Parathyroid adenoma (tissue), 2 donors: ENCODE data around the gene MBP.

ENCODE experiments used
- H2AFZ ChIP-seq: fragments of 300-600 bp; sonication (generic); one replicate; pipeline ENCODE4 v1.7.0; 2017; ENCODE audit warnings: antibody characterized with exemption, mild to moderate bottlenecking
- H3K27ac ChIP-seq: fragments of 300-600 bp; sonication (generic); one replicate; pipeline ENCODE4 v1.7.0; 2017
- H3K27me3 ChIP-seq: fragments of 300-600 bp; sonication (generic); one replicate; pipeline ENCODE4 v1.7.0; 2017; ENCODE audit warnings: low read length; ENCODE audit not compliant: control insufficient read depth, insufficient read depth
- H3K36me3 ChIP-seq: fragments of 300-600 bp; sonication (generic); one replicate; pipeline ENCODE4 v1.7.0; 2017; ENCODE audit warnings: low read length; ENCODE audit not compliant: control insufficient read depth, insufficient read depth
- H3K4me1 ChIP-seq: fragments of 300-600 bp; sonication (generic); one replicate; pipeline ENCODE4 v1.7.0; 2017; ENCODE audit warnings: control low read depth
- H3K4me2 ChIP-seq: fragments of 300-600 bp; sonication (generic); one replicate; pipeline ENCODE4 v1.7.0; 2017; ENCODE audit warnings: low read length
- H3K4me3 ChIP-seq: fragments of 300-600 bp; sonication (generic); one replicate; pipeline ENCODE4 v1.7.0; 2017; ENCODE audit warnings: low read depth, low read length
- H3K79me2 ChIP-seq: fragments of 300-600 bp; sonication (generic); one replicate; pipeline ENCODE4 v1.7.0; 2017; ENCODE audit warnings: control low read depth
- H3K9ac ChIP-seq: fragments of 300-600 bp; sonication (generic); one replicate; pipeline ENCODE4 v1.7.0; 2017; ENCODE audit warnings: mild to moderate bottlenecking
- H3K9me3 ChIP-seq: fragments of 300-600 bp; sonication (generic); one replicate; pipeline ENCODE4 v1.7.0; 2017; ENCODE audit warnings: low read length; ENCODE audit not compliant: control insufficient read depth
- TF ChIP-seq, protein P1 (sequence below): fragments of 300-600 bp; sonication (generic); IDR thresholded peaks from one replicate; pipeline ENCODE4 v1.7.0; 2017; ENCODE audit warnings: antibody characterized with exemption, mild to moderate bottlenecking
- donor health status: primary hyperparathyroidism.

Gene MBP

GRCh38 chr18:77111449-77111848 lies 21.1 kb downstream of the MBP start:
- H3K27me3 ChIP-seq = no peaks in the 10 kb centered on the region
- no peaks in the 10 kb centered on the region for H3K9me3 ChIP-seq
- TF ChIP-seq, protein P1, sequence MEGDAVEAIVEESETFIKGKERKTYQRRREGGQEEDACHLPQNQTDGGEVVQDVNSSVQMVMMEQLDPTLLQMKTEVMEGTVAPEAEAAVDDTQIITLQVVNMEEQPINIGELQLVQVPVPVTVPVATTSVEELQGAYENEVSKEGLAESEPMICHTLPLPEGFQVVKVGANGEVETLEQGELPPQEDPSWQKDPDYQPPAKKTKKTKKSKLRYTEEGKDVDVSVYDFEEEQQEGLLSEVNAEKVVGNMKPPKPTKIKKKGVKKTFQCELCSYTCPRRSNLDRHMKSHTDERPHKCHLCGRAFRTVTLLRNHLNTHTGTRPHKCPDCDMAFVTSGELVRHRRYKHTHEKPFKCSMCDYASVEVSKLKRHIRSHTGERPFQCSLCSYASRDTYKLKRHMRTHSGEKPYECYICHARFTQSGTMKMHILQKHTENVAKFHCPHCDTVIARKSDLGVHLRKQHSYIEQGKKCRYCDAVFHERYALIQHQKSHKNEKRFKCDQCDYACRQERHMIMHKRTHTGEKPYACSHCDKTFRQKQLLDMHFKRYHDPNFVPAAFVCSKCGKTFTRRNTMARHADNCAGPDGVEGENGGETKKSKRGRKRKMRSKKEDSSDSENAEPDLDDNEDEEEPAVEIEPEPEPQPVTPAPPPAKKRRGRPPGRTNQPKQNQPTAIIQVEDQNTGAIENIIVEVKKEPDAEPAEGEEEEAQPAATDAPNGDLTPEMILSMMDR = no peak
- peaks cover 29% of the 10 kb centered on the region for H3K79me2 ChIP-seq
- H3K4me2 ChIP-seq = no peak overlapping the region
- no peaks in the 10 kb centered on the region for H3K36me3 ChIP-seq
- no peak overlapping the region for H3K4me3 ChIP-seq
- H3K4me1 ChIP-seq = peaks cover 83% of the 10 kb centered on the region
- no peak overlapping the region for H2AFZ ChIP-seq
- H3K9ac ChIP-seq = no peak overlapping the region
- H3K27ac ChIP-seq = peak overlapping the region; percentile 96

DNA sequence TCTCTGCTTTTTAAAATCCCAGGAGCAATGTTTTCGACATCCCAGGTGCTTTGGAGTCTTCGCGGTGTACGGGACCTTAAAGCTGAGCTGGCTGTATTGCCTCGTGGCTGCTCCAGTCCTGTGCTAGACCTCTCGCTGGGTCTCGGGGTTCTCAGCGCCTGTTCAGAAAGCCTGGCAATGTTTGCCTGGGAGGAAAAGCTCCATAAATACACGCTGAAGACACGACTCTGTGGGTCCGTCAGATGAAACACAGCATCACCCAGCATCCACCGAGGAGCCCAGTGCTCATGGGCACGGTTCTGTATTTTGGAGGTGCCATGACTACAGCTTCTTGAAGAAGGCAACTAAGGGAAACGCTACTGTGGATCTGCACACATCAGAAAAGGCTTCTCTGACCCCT lies 21.6 kb downstream of the MBP start:
- TF ChIP-seq, protein P1 = no peak
- H3K4me2 ChIP-seq = no peak overlapping the region
- no peaks in the 10 kb centered on the region for H3K27me3 ChIP-seq
- H3K4me3 ChIP-seq = no peak overlapping the region
- H3K4me1 ChIP-seq = peaks cover 83% of the 10 kb centered on the region
- no peak overlapping the region for H2AFZ ChIP-seq
- H3K27ac ChIP-seq = peak overlapping the region; percentile 96
- H3K79me2 ChIP-seq = peaks cover 29% of the 10 kb centered on the region
- no peaks in the 10 kb centered on the region for H3K36me3 ChIP-seq
- H3K9me3 ChIP-seq = no peaks in the 10 kb centered on the region
- H3K9ac ChIP-seq = no peak overlapping the region

DNA sequence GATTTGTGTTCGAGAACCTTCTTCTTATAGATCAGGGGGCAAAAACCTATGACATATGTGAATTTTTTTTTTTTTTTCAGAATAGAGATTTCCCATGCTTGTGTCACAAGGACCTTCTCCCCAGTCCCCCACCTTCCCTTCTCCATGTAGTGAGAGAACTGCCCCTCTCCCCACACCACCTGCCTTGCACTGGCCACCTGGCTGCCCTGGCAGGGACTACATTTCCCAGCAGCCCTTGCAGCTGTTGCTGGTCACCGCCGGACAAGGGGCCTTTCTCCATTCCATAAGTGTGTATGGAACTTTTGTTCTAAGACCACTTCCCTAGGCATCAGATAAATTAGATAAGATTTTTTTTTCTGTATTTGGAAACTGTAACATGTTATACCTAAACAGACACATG lies 22.2 kb downstream of the MBP start:
- Histone ChIP-seq H2AFZ (no peak overlapping the region), H3K27me3 (no peaks in the 10 kb centered on the region), H3K4me1 (peaks cover 83% of the 10 kb centered on the region), H3K36me3 (no peaks in the 10 kb centered on the region), H3K4me3 (no peak overlapping the region), H3K9me3 (no peaks in the 10 kb centered on the region), H3K27ac (peak overlapping the region; percentile 94), H3K4me2 (no peak overlapping the region), H3K9ac (no peak overlapping the region), H3K79me2 (peaks cover 29% of the 10 kb centered on the region)
- TF ChIP-seq, protein P1 = peak; percentile 9

GRCh38 chr18:77109648-77110019 lies 22.9 kb downstream of the MBP start:
- Histone ChIP-seq H3K9ac (no peak overlapping the region), H3K4me3 (no peak overlapping the region), H2AFZ (no peak overlapping the region), H3K27me3 (no peaks in the 10 kb centered on the region), H3K36me3 (no peaks in the 10 kb centered on the region), H3K4me2 (no peak overlapping the region), H3K79me2 (peaks cover 29% of the 10 kb centered on the region), H3K9me3 (no peaks in the 10 kb centered on the region), H3K4me1 (peaks cover 84% of the 10 kb centered on the region), H3K27ac (peak overlapping the region; percentile 94)
- TF ChIP-seq, protein P1 = no peak

DNA sequence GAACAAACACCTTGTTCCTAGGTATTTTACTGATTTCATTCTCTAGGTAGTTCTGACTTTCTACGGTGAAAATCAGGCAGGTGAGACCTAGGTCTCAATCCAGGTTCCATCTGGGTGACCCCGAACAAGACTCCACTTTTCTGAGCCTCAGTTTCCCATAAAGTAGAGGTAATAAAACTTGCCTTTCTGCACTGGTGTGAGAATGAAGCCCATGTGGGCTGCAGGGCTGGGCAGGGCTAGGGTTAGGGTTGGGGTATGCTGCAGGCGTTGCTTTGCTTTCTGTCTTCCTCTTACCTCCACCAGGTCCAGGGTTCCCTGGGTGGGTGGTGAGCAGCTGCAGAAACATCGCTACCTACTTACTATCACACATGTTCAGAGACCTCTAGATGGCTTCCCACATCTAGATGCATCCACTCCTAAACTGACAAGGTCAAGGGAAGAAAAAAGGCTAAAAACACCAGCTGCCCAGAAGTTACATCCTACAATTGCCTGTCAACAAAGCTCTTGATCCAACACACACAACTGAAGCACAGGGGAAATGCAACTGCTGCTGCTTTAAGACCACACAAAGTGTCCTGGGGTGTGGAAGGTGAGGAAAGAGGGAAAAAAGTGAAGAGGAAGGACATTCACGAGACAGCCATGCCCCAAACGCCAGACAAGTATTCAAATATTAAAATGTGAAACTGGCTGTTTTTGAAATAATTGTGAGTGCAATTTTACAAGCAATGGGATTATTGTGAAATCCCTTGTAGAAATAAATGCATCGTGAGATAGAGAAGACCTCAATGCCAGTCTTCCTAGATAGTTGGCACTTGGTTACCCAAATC lies 23.5 kb downstream of the MBP start:
- H3K27me3 ChIP-seq = no peaks in the 10 kb centered on the region
- H3K9ac ChIP-seq = no peak overlapping the region
- peaks cover 84% of the 10 kb centered on the region for H3K4me1 ChIP-seq
- no peak overlapping the region for H2AFZ ChIP-seq
- peak overlapping the region; percentile 54 for H3K4me2 ChIP-seq
- peaks cover 29% of the 10 kb centered on the region for H3K79me2 ChIP-seq
- no peaks in the 10 kb centered on the region for H3K36me3 ChIP-seq
- H3K4me3 ChIP-seq = peak overlapping the region; percentile 36
- H3K27ac ChIP-seq = peak overlapping the region; percentile 94
- no peaks in the 10 kb centered on the region for H3K9me3 ChIP-seq
- TF ChIP-seq, protein P1 = no peak
